DOHH2 (cell line): ENCODE results near the gene ZSWIM5.

ENCODE experiments used
- H3F3A ChIP-seq: fragments of 200-600 bp; sonication (generic), shearing (Covaris generic); 2 replicates; pipeline ENCODE4 v1.6.0; 2016; ENCODE audit warnings: antibody characterized with exemption, mild to moderate bottlenecking; ENCODE audit not compliant: control insufficient read depth, insufficient read depth
- H3K27ac ChIP-seq: fragments of 200-600 bp; sonication (generic); 2 replicates; pipeline ENCODE4 v1.5.1; 2014; ENCODE audit warnings: low read depth, mild to moderate bottlenecking, low read length, moderate library complexity
- H3K27me3 ChIP-seq: fragments of 200-600 bp; sonication (generic); 2 replicates; pipeline ENCODE4 v1.6.1; 2014; ENCODE audit warnings: mild to moderate bottlenecking, low read length, mixed read lengths; ENCODE audit not compliant: control insufficient read depth
- H3K36me3 ChIP-seq: fragments of 200-600 bp; sonication (generic); 2 replicates; pipeline ENCODE4 v1.6.1; 2014; ENCODE audit warnings: mild to moderate bottlenecking, low read length, moderate library complexity, mixed read lengths; ENCODE audit not compliant: control insufficient read depth
- H3K4me1 ChIP-seq: fragments of 200-600 bp; sonication (generic); 2 replicates; pipeline ENCODE4 v1.6.1; 2014; ENCODE audit warnings: mild to moderate bottlenecking, low read length, mixed read lengths; ENCODE audit not compliant: control insufficient read depth
- H3K4me2 ChIP-seq: fragments of 200-600 bp; sonication (generic); 2 replicates; pipeline ENCODE4 v1.6.0; 2014; ENCODE audit warnings: mild to moderate bottlenecking, low read length, moderate library complexity
- H3K4me3 ChIP-seq: fragments of 200-600 bp; sonication (generic); 2 replicates; pipeline ENCODE4 v1.5.1; 2014; ENCODE audit warnings: mild to moderate bottlenecking, low read length, mixed read lengths
- H3K79me2 ChIP-seq: fragments of 200-600 bp; sonication (generic); 2 replicates; pipeline ENCODE4 v1.6.1; 2014; ENCODE audit warnings: mild to moderate bottlenecking, low read length, mixed read lengths; ENCODE audit not compliant: control insufficient read depth
- H3K9me2 ChIP-seq: fragments of 200-600 bp; sonication (generic); replicated peaks from 2 replicates; pipeline ENCODE4 v1.6.1; 2014; ENCODE audit warnings: mild to moderate bottlenecking, low read length, mixed read lengths; ENCODE audit not compliant: control insufficient read depth
- H3K9me3 ChIP-seq: fragments of 200-600 bp; sonication (generic); 2 replicates; pipeline ENCODE4 v1.6.1; 2014; ENCODE audit warnings: antibody characterized with exemption, low read length, mixed read lengths; ENCODE audit not compliant: control insufficient read depth, insufficient read depth
- H4K20me1 ChIP-seq: fragments of 200-600 bp; sonication (generic); 2 replicates; pipeline ENCODE4 v1.6.0; 2014; ENCODE audit warnings: low read depth, mild to moderate bottlenecking, antibody characterized with exemption, low read length, moderate library complexity; ENCODE audit not compliant: control insufficient read depth, insufficient read depth
- CTCF ChIP-seq: fragments of 200-600 bp; sonication (generic); IDR thresholded peaks from one replicate; pipeline ENCODE4 v1.5.1; 2014; ENCODE audit warnings: antibody characterized with exemption, mild to moderate bottlenecking, low read depth, low read length; ENCODE audit not compliant: poor library complexity, severe bottlenecking
- EZH2phosphoT487 ChIP-seq: fragments of 200-600 bp; sonication (generic); IDR thresholded peaks from 2 replicates; pipeline ENCODE4 v1.6.1; 2017; ENCODE audit warnings: borderline replicate concordance, mild to moderate bottlenecking, antibody characterized with exemption, low read length, moderate library complexity, mixed read lengths

The ZSWIM5 gene

DNA sequence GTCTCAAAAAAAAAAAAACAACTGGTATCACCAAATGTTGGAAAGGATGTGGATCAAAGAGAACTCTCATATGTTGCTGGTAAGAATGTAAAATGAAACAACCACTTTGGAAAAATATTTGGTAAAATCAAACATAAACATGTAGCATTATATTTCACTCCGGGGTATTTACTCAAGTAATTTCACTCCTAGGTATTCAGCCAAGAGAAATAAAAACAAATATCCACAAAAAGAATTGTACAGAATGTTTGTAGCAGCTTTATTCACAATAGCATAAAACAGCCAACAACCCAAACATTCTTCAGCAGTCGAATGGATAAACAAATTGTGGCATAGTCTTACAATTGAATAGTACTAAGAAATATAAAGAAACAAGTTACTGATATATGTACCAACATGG is 32.4 kb upstream of the ZSWIM5 start:
- no peak overlapping the region for H3K27ac ChIP-seq
- H3F3A ChIP-seq: no peaks in the 10 kb centered on the region
- peaks cover 10% of the 10 kb centered on the region for H3K9me3 ChIP-seq
- no peak overlapping the region for H3K4me3 ChIP-seq
- no peaks in the 10 kb centered on the region for H4K20me1 ChIP-seq
- no peaks in the 10 kb centered on the region for H3K9me2 ChIP-seq
- no peaks in the 10 kb centered on the region for H3K36me3 ChIP-seq
- TF ChIP-seq CTCF: no peak
- TF ChIP-seq EZH2phosphoT487: no peak
- H3K79me2 ChIP-seq: no peaks in the 10 kb centered on the region
- H3K4me2 ChIP-seq: no peak overlapping the region
- H3K4me1 ChIP-seq: no peaks in the 10 kb centered on the region
- peaks cover 4% of the 10 kb centered on the region; the same call in 1 of the 2 replicates for H3K27me3 ChIP-seq

GRCh38 chr1:45236136-45236535 is 29.7 kb upstream of the ZSWIM5 start:
- H3K4me2 ChIP-seq: no peak overlapping the region
- H3K9me3 ChIP-seq: peaks cover 3% of the 10 kb centered on the region
- no peaks in the 10 kb centered on the region for H3K9me2 ChIP-seq
- no peak overlapping the region for H3K4me3 ChIP-seq
- no peaks in the 10 kb centered on the region for H3K4me1 ChIP-seq
- TF ChIP-seq EZH2phosphoT487 (no peak), CTCF (no peak)
- H3K27ac ChIP-seq: no peak overlapping the region
- H3K36me3 ChIP-seq: no peaks in the 10 kb centered on the region
- no peaks in the 10 kb centered on the region for H3K79me2 ChIP-seq
- peaks cover 4% of the 10 kb centered on the region; the same call in 1 of the 2 replicates for H3K27me3 ChIP-seq
- no peaks in the 10 kb centered on the region for H4K20me1 ChIP-seq
- no peaks in the 10 kb centered on the region for H3F3A ChIP-seq

- no peaks in the 10 kb centered on the region for H3K9me3 ChIP-seq
- H3K36me3 ChIP-seq: no peaks in the 10 kb centered on the region
- no peak overlapping the region for H3K4me2 ChIP-seq
- H3K4me3 ChIP-seq: no peak overlapping the region
- no peaks in the 10 kb centered on the region for H3K79me2 ChIP-seq
- no peaks in the 10 kb centered on the region for H3K9me2 ChIP-seq
- no peaks in the 10 kb centered on the region for H3K27me3 ChIP-seq
- H3K27ac ChIP-seq: no peak overlapping the region
- no peak for TF ChIP-seq CTCF
- no peak for TF ChIP-seq EZH2phosphoT487
- no peaks in the 10 kb centered on the region for H3F3A ChIP-seq
- H4K20me1 ChIP-seq: no peaks in the 10 kb centered on the region
- H3K4me1 ChIP-seq: no peaks in the 10 kb centered on the region
Measured at GRCh38 chr1:45230537-45230936, 24.1 kb upstream of the ZSWIM5 start.
